ENCODE data around the gene BPIFB3. TPM values are rescaled to one million over a fixed set of nuclear protein-coding genes. Genes with fewer than 3 reads are reported as not detected.

BPIFB3 gene
- total and polyA plus RNA-seq, 2 experiments from 2014 or later = not detected

DNA sequence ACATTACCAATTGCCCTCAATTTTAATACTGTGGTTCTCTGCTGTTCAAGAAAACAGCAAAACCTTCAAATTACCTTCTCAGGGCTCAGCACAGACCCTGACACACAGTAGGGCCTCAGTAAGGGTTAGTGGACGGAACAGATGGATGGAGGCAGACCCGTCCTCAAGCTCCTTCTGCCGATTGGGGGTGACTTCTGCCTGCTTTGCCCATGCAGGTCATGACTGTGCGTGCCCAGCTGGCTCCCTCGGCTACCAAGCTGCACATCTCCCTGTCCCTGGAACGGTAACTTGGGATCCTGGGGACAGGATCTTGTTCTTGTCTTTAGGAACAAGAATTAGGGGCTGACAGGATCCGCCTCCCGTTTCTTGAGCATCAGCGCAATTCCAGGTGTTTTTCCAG, 16.0 kb downstream of the BPIFB3 start (continued):
- TF ChIP-seq, protein P1, sequence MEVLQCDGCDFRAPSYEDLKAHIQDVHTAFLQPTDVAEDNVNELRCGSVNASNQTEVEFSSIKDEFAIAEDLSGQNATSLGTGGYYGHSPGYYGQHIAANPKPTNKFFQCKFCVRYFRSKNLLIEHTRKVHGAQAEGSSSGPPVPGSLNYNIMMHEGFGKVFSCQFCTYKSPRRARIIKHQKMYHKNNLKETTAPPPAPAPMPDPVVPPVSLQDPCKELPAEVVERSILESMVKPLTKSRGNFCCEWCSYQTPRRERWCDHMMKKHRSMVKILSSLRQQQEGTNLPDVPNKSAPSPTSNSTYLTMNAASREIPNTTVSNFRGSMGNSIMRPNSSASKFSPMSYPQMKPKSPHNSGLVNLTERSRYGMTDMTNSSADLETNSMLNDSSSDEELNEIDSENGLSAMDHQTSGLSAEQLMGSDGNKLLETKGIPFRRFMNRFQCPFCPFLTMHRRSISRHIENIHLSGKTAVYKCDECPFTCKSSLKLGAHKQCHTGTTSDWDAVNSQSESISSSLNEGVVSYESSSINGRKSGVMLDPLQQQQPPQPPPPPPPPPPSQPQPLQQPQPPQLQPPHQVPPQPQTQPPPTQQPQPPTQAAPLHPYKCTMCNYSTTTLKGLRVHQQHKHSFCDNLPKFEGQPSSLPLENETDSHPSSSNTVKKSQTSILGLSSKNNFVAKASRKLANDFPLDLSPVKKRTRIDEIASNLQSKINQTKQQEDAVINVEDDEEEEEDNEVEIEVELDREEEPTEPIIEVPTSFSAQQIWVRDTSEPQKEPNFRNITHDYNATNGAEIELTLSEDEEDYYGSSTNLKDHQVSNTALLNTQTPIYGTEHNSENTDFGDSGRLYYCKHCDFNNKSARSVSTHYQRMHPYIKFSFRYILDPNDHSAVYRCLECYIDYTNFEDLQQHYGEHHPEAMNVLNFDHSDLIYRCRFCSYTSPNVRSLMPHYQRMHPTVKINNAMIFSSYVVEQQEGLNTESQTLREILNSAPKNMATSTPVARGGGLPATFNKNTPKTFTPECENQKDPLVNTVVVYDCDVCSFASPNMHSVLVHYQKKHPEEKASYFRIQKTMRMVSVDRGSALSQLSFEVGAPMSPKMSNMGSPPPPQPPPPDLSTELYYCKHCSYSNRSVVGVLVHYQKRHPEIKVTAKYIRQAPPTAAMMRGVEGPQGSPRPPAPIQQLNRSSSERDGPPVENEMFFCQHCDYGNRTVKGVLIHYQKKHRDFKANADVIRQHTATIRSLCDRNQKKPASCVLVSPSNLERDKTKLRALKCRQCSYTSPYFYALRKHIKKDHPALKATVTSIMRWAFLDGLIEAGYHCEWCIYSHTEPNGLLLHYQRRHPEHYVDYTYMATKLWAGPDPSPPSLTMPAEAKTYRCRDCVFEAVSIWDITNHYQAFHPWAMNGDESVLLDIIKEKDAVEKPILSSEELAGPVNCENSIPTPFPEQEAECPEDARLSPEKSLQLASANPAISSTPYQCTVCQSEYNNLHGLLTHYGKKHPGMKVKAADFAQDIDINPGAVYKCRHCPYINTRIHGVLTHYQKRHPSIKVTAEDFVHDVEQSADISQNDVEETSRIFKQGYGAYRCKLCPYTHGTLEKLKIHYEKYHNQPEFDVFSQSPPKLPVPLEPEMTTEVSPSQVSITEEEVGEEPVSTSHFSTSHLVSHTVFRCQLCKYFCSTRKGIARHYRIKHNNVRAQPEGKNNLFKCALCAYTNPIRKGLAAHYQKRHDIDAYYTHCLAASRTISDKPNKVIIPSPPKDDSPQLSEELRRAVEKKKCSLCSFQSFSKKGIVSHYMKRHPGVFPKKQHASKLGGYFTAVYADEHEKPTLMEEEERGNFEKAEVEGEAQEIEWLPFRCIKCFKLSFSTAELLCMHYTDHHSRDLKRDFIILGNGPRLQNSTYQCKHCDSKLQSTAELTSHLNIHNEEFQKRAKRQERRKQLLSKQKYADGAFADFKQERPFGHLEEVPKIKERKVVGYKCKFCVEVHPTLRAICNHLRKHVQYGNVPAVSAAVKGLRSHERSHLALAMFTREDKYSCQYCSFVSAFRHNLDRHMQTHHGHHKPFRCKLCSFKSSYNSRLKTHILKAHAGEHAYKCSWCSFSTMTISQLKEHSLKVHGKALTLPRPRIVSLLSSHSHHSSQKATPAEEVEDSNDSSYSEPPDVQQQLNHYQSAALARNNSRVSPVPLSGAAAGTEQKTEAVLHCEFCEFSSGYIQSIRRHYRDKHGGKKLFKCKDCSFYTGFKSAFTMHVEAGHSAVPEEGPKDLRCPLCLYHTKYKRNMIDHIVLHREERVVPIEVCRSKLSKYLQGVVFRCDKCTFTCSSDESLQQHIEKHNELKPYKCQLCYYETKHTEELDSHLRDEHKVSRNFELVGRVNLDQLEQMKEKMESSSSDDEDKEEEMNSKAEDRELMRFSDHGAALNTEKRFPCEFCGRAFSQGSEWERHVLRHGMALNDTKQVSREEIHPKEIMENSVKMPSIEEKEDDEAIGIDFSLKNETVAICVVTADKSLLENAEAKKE (CRISPR knock-in tag; IDR thresholded peaks at IDR 0.05) = no peak
- TF ChIP-seq, protein P2, sequence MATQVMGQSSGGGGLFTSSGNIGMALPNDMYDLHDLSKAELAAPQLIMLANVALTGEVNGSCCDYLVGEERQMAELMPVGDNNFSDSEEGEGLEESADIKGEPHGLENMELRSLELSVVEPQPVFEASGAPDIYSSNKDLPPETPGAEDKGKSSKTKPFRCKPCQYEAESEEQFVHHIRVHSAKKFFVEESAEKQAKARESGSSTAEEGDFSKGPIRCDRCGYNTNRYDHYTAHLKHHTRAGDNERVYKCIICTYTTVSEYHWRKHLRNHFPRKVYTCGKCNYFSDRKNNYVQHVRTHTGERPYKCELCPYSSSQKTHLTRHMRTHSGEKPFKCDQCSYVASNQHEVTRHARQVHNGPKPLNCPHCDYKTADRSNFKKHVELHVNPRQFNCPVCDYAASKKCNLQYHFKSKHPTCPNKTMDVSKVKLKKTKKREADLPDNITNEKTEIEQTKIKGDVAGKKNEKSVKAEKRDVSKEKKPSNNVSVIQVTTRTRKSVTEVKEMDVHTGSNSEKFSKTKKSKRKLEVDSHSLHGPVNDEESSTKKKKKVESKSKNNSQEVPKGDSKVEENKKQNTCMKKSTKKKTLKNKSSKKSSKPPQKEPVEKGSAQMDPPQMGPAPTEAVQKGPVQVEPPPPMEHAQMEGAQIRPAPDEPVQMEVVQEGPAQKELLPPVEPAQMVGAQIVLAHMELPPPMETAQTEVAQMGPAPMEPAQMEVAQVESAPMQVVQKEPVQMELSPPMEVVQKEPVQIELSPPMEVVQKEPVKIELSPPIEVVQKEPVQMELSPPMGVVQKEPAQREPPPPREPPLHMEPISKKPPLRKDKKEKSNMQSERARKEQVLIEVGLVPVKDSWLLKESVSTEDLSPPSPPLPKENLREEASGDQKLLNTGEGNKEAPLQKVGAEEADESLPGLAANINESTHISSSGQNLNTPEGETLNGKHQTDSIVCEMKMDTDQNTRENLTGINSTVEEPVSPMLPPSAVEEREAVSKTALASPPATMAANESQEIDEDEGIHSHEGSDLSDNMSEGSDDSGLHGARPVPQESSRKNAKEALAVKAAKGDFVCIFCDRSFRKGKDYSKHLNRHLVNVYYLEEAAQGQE (IDR thresholded peaks at IDR 0.05; ENCODE audit: unreplicated experiment) = no peak
- TF ChIP-seq STAT1 (IDR thresholded peaks at IDR 0.05; ENCODE audit: unreplicated experiment) (no peak), ZNF331 (CRISPR knock-in tag; IDR thresholded peaks at IDR 0.05; ENCODE audit: low read depth) (no peak), JUNB (IDR thresholded peaks at IDR 0.05; ENCODE audit: unreplicated experiment) (no peak), POLR2AphosphoS5 (IDR thresholded peaks at IDR 0.05; ENCODE audit: low read depth) (no peak), CREB1 (CRISPR knock-in tag; IDR thresholded peaks at IDR 0.05; ENCODE audit: low read depth) (no peak), EZH2phosphoT487 (IDR thresholded peaks at IDR 0.05; ENCODE audit: unreplicated experiment) (no peak)
- TF ChIP-seq, protein P3, sequence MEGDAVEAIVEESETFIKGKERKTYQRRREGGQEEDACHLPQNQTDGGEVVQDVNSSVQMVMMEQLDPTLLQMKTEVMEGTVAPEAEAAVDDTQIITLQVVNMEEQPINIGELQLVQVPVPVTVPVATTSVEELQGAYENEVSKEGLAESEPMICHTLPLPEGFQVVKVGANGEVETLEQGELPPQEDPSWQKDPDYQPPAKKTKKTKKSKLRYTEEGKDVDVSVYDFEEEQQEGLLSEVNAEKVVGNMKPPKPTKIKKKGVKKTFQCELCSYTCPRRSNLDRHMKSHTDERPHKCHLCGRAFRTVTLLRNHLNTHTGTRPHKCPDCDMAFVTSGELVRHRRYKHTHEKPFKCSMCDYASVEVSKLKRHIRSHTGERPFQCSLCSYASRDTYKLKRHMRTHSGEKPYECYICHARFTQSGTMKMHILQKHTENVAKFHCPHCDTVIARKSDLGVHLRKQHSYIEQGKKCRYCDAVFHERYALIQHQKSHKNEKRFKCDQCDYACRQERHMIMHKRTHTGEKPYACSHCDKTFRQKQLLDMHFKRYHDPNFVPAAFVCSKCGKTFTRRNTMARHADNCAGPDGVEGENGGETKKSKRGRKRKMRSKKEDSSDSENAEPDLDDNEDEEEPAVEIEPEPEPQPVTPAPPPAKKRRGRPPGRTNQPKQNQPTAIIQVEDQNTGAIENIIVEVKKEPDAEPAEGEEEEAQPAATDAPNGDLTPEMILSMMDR (conservative IDR thresholded peaks at IDR 0.05; ENCODE audit: low read depth in 2 of 2) = no peak

Measured in GM23338 (cell line).